Limb (tissue), 2 donors: Measurements from ENCODE around the gene ATP6V1B1.
A peak's percentile ranks its signal among the peaks of the same experiment; 100 is the strongest.

Source experiments
- DNase-seq, 2 donors: peaks; one replicate each; pipeline ENCODE4 v3.0.0-alpha.2; 2016; ENCODE audit errors: extremely low spot score in 2 of 2

The ATP6V1B1 gene

GRCh38 chr2:70935468-70936164 is at the start of gene ATP6V1B1:
Gene ATP6V1B1, plus strand, starts transcription at chr2:70935900. Its CDS starts 55 bp downstream, at chr2:70935955.
- no peak for DNase-seq

GRCh38 chr2:70886541-70886987 is 49.1 kb upstream of the ATP6V1B1 start:
- DNase-seq, result no peak

- no peak for DNase-seq
These were observed 48.5 kb upstream of the ATP6V1B1 start for GRCh38 chr2:70887208-70887549.

GRCh38 chr2:70887550-70888246 is 48.0 kb upstream of the ATP6V1B1 start:
- DNase-seq, result peak in 1 of 2 donors; percentile 74

- DNase-seq, result no peak
These were observed 47.3 kb upstream of the ATP6V1B1 start for GRCh38 chr2:70888366-70888922.

GRCh38 chr2:70888923-70889715 is 46.6 kb upstream of the ATP6V1B1 start:
- DNase-seq, result no peak

- no peak for DNase-seq
These were observed 46.0 kb upstream of the ATP6V1B1 start for GRCh38 chr2:70889716-70890037.

- no peak for DNase-seq
These were observed 45.1 kb upstream of the ATP6V1B1 start for GRCh38 chr2:70890469-70891065.

GRCh38 chr2:70891572-70892357 is 43.9 kb upstream of the ATP6V1B1 start:
- no peak for DNase-seq

GRCh38 chr2:70892750-70893149 is 43.0 kb upstream of the ATP6V1B1 start:
- no peak for DNase-seq

GRCh38 chr2:70893186-70893585 is 42.5 kb upstream of the ATP6V1B1 start:
- DNase-seq, result no peak

GRCh38 chr2:70894765-70895164 is 40.9 kb upstream of the ATP6V1B1 start:
- DNase-seq, result no peak

GRCh38 chr2:70895249-70895648 is 40.5 kb upstream of the ATP6V1B1 start:
- no peak for DNase-seq

- DNase-seq, result no peak
These were observed 39.5 kb upstream of the ATP6V1B1 start for GRCh38 chr2:70895998-70896764.

- DNase-seq, result no peak
These were observed 38.9 kb upstream of the ATP6V1B1 start for GRCh38 chr2:70896765-70897202.

- no peak for DNase-seq
These were observed 38.3 kb upstream of the ATP6V1B1 start for GRCh38 chr2:70897203-70897976.

GRCh38 chr2:70897977-70898226 is 37.8 kb upstream of the ATP6V1B1 start:
- DNase-seq, result no peak

GRCh38 chr2:70898363-70899240 is 37.1 kb upstream of the ATP6V1B1 start:
- DNase-seq, result no peak
